HG03571 (cell line): Measurements from ENCODE around the gene NSUN7.
A peak's percentile ranks its signal among the peaks of the same experiment; 100 is the strongest.

Source experiments
- ATAC-seq: cut with Tn5 transposase; IDR thresholded peaks from one replicate; pipeline ENCODE4 v1.9.1; 2021; ENCODE audit not compliant: unreplicated experiment

Gene NSUN7

GRCh38 chr4:40733752-40734151 lies 16.0 kb upstream of the NSUN7 start:
- ATAC-seq: no peak

GRCh38 chr4:40734497-40734896 lies 15.3 kb upstream of the NSUN7 start:
- no peak for ATAC-seq

GRCh38 chr4:40736910-40737309 lies 12.8 kb upstream of the NSUN7 start:
- ATAC-seq: no peak

GRCh38 chr4:40737879-40738278 lies 11.9 kb upstream of the NSUN7 start:
- ATAC-seq: no peak

GRCh38 chr4:40739347-40739746 lies 10.4 kb upstream of the NSUN7 start:
- no peak for ATAC-seq

GRCh38 chr4:40744218-40744617 lies 5.5 kb upstream of the NSUN7 start:
- ATAC-seq: no peak

- ATAC-seq: no peak
These were observed 4.3 kb upstream of the NSUN7 start for GRCh38 chr4:40745285-40745984.

GRCh38 chr4:40747207-40747835 lies 2.4 kb upstream of the NSUN7 start:
- ATAC-seq: no peak

GRCh38 chr4:40750461-40751258 lies 905 bp downstream of the NSUN7 start:
- no peak for ATAC-seq

GRCh38 chr4:40755616-40756015 lies 5.9 kb downstream of the NSUN7 start:
- no peak for ATAC-seq

GRCh38 chr4:40763228-40763716 lies 13.5 kb downstream of the NSUN7 start:
- peak; percentile 99 for ATAC-seq

- ATAC-seq: no peak
These were observed 19.5 kb downstream of the NSUN7 start for GRCh38 chr4:40769266-40769665.

GRCh38 chr4:40778090-40778489 lies 28.3 kb downstream of the NSUN7 start:
- ATAC-seq: no peak

- ATAC-seq: no peak
These were observed 33.1 kb downstream of the NSUN7 start for GRCh38 chr4:40782876-40783275.

GRCh38 chr4:40785727-40786126 lies 36.0 kb downstream of the NSUN7 start:
- ATAC-seq: no peak

- no peak for ATAC-seq
These were observed 38.6 kb downstream of the NSUN7 start for GRCh38 chr4:40788331-40788730.

GRCh38 chr4:40789031-40789430 lies 39.3 kb downstream of the NSUN7 start:
- ATAC-seq: no peak

- no peak for ATAC-seq
These were observed 40.0 kb downstream of the NSUN7 start for GRCh38 chr4:40789771-40790170.

- peak; percentile 74 for ATAC-seq
These were observed 50.3 kb downstream of the NSUN7 start for GRCh38 chr4:40800064-40800463.

GRCh38 chr4:40804598-40804997 lies 54.8 kb downstream of the NSUN7 start:
- ATAC-seq: no peak

GRCh38 chr4:40808926-40809457 lies 59.2 kb downstream of the NSUN7 start:
- no peak for ATAC-seq

- no peak for ATAC-seq
These were observed 62.2 kb downstream of the NSUN7 start for GRCh38 chr4:40811956-40812355.
